CD14-positive monocyte (primary cell): ENCODE data around the gene NAT8. TPM values are rescaled to one million over a fixed set of nuclear protein-coding genes. Genes with fewer than 3 reads are reported as not detected.
"Not testable (repeated sequence)": the region's sequence is repeated elsewhere in the genome, so short reads cannot be mapped to it uniquely, and the experiment has no call there.

Experiments used
- DNase-seq, 3 donors: peaks; one replicate each; pipeline ENCODE4 v3.0.0-alpha.2; 2011 to 2022
- H2AFZ ChIP-seq: 2 replicates; pipeline ENCODE4 v1.6.0; 2012; ENCODE audit warnings: mild to moderate bottlenecking, low read depth, low read length, inconsistent platforms; ENCODE audit not compliant: insufficient read depth, poor library complexity, severe bottlenecking
- H3K27ac ChIP-seq, 2 donors: 1 replicate in 1 of 2; 2 replicates in 1 of 2; pipeline ENCODE4 v1.5.1; 2012 to 2013; ENCODE audit warnings: low read length in 2 of 2, control low read depth in 1 of 2, inconsistent platforms in 1 of 2, low read depth in 1 of 2, mild to moderate bottlenecking in 1 of 2
- H3K27me3 ChIP-seq, 2 donors: one replicate each; pipeline versions ENCODE4 v1.6.0 to v1.6.1; 2011 to 2013; ENCODE audit warnings: low read length in 2 of 2; ENCODE audit not compliant: control insufficient read depth in 2 of 2, insufficient read depth in 2 of 2
- H3K36me3 ChIP-seq, 2 donors: replicated peaks in 1 of 2; 1 replicate in 1 of 2; 2 replicates in 1 of 2; pipeline versions ENCODE4 v1.5.1 to v1.6.1; 2012 to 2013; ENCODE audit warnings: low read length in 2 of 2, control low read depth in 1 of 2, inconsistent platforms in 1 of 2, mild to moderate bottlenecking in 1 of 2; ENCODE audit not compliant: insufficient read depth in 2 of 2, control insufficient read depth in 1 of 2
- H3K4me1 ChIP-seq, 2 donors: 1 replicate in 1 of 2; 2 replicates in 1 of 2; pipeline versions ENCODE4 v1.5.1 to v1.6.1; 2012 to 2013; ENCODE audit warnings: low read length in 2 of 2, control low read depth in 1 of 2, inconsistent platforms in 1 of 2, mild to moderate bottlenecking in 1 of 2, moderate library complexity in 1 of 2; ENCODE audit not compliant: insufficient read depth in 2 of 2, control insufficient read depth in 1 of 2
- H3K4me2 ChIP-seq: replicated peaks from 2 replicates; pipeline ENCODE3; 2012; ENCODE audit warnings: low read length, moderate library complexity, mild to moderate bottlenecking; ENCODE audit not compliant: poor library complexity, severe bottlenecking; ENCODE audit errors: extremely low read depth
- H3K4me3 ChIP-seq, 3 experiments: fragments of 200-600 bp in 1 of 3; sonication (generic) in 1 of 3; replicated peaks in 1 of 3; 1 replicate in 2 of 3; 2 replicates in 1 of 3; pipeline ENCODE4 v1.5.1; 2011 to 2013; ENCODE audit warnings: low read length in 3 of 3, mild to moderate bottlenecking in 3 of 3, control low read depth in 2 of 3, low read depth in 2 of 3, inconsistent platforms in 1 of 3, moderate library complexity in 1 of 3
- H3K79me2 ChIP-seq: 2 replicates; pipeline ENCODE4 v1.6.0; 2012; ENCODE audit warnings: mild to moderate bottlenecking, control low read depth, inconsistent platforms, low read length, moderate library complexity; ENCODE audit not compliant: insufficient read depth
- H3K9ac ChIP-seq: 2 replicates; pipeline ENCODE4 v1.6.0; 2017; ENCODE audit warnings: low read length, mild to moderate bottlenecking; ENCODE audit not compliant: insufficient read depth, poor library complexity, severe bottlenecking
- H3K9me3 ChIP-seq, 2 donors: replicated peaks in 1 of 2; 1 replicate in 1 of 2; 2 replicates in 1 of 2; pipeline versions ENCODE4 v1.5.1 to v1.6.1; 2012 to 2013; ENCODE audit warnings: low read length in 2 of 2, control low read depth in 1 of 2; ENCODE audit not compliant: control insufficient read depth in 1 of 2, insufficient read depth in 1 of 2
- H4K20me1 ChIP-seq: 2 replicates; pipeline ENCODE4 v1.6.0; 2012; ENCODE audit warnings: mild to moderate bottlenecking, low read length, control low read depth, moderate library complexity; ENCODE audit not compliant: insufficient read depth
- H3K27ac Mint-ChIP-seq, 7 donors: one replicate each; pipeline ENCODE4 v1.8.0; 2020; ENCODE audit warnings: mild to moderate bottlenecking in 7 of 7, mixed read lengths in 7 of 7, moderate library complexity in 6 of 7, inconsistent platforms in 2 of 7
- H3K27me3 Mint-ChIP-seq, 3 donors: one replicate each; pipeline ENCODE4 v1.8.0; 2021 to 2022; ENCODE audit warnings: low read depth in 3 of 3, mild to moderate bottlenecking in 3 of 3, mixed read lengths in 3 of 3, moderate library complexity in 3 of 3, inconsistent platforms in 1 of 3
- H3K36me3 Mint-ChIP-seq, 2 donors: one replicate each; pipeline ENCODE4 v1.8.0; 2020; ENCODE audit warnings: mixed read lengths in 2 of 2, inconsistent platforms in 1 of 2, mild to moderate bottlenecking in 1 of 2
- H3K4me1 Mint-ChIP-seq: one replicate; pipeline ENCODE4 v1.8.0; 2020; ENCODE audit warnings: mild to moderate bottlenecking, mixed read lengths
- H3K4me3 Mint-ChIP-seq, 2 donors: one replicate each; pipeline ENCODE4 v1.8.0; 2020; ENCODE audit warnings: mild to moderate bottlenecking in 2 of 2, mixed read lengths in 2 of 2, moderate library complexity in 1 of 2
- H3K9me3 Mint-ChIP-seq, 7 donors: one replicate each; pipeline ENCODE4 v1.8.0; 2020 to 2022; ENCODE audit warnings: mixed read lengths in 7 of 7, mild to moderate bottlenecking in 6 of 7, moderate library complexity in 6 of 7, inconsistent platforms in 2 of 7
- CTCF ChIP-seq: fragments of 200-600 bp; IDR thresholded peaks from one replicate; pipeline ENCODE4 v1.8.0; 2022; ENCODE audit warnings: antibody characterized with exemption, mild to moderate bottlenecking
- WGBS: methylation state at CpG from one replicate; pipeline ENCODE4 v1.1.5; 2013; ENCODE audit warnings: missing lambda C conversion rate; ENCODE audit not compliant: insufficient coverage; 5-methylcytosine and 5-hydroxymethylcytosine counted together
- intact Hi-C, 2 donors: fragments of 100-400 bp; cut with micrococcal nuclease; formaldehyde crosslinking; loops; one replicate each; pipeline versions ENCODE4 v1.15.0 to v1.15.1; 2023
- polyA minus RNA-seq: library from RNA; depleted of rRNA, polyadenylated mRNA; stranded (reverse); fragments of >200 nt; gene quantifications from 2 replicates; pipeline ENCODE4 v1.2.3, GENCODE V29; 2012
- polyA plus RNA-seq, 3 donors: library from polyadenylated mRNA; depleted of rRNA in 1 of 3; unstranded in 2 of 3; stranded (reverse) in 1 of 3; fragments of 300-500 nt in 2 of 3; fragments of >200 nt in 1 of 3; fragmentation: Illumina TruSeq in 2 of 3; gene quantifications; 1 replicate in 2 of 3; 2 replicates in 1 of 3; pipeline ENCODE4 v1.2.3, GENCODE V29; 2012 to 2021
- total RNA-seq, 12 experiments: library from RNA in 1 of 12; stranded (reverse) in 1 of 12; fragments of 120-200 nt in 1 of 12; gene quantifications; one replicate each; pipeline ENCODE4 v1.2.4 and lab custom pipeline; 2013 to 2026; ENCODE audit warnings: mixed read lengths in 6 of 12, inconsistent platforms in 1 of 12

The NAT8 gene
- not detected for total RNA-seq (2013)
- polyA plus RNA-seq (not detected), polyA minus RNA-seq (not detected in 2 replicates), total RNA-seq (lab: John Stamatoyannopoulos, UW) (0 reads per million in 11 experiments)

- Histone ChIP-seq H3K27me3 (no peaks in the 10 kb centered on the region), H4K20me1 (no peaks in the 10 kb centered on the region), H3K36me3 (no peaks in the 10 kb centered on the region), H3K4me1 (no peaks in the 10 kb centered on the region), H2AFZ (no peak within 1 kb of the TSS), H3K79me2 (no peaks in the 10 kb centered on the region), H3K4me2 (no peak within 1 kb of the TSS), H3K9me3 (peaks cover 0 to 4% of the 10 kb centered on the region in 2 donors), H3K9ac (no peak within 1 kb of the TSS), H3K4me3 (no peak within 1 kb of the TSS), H3K27ac (no peak within 1 kb of the TSS)
- Mint-ChIP-seq H3K4me3 (no peak within 1 kb of the TSS), H3K27me3 (peaks cover 0 to 5% (median 1%) of the 10 kb centered on the region in 3 donors), H3K9me3 (peaks cover 1 to 7% (median 4%) of the 10 kb centered on the region in 7 donors), H3K4me1 (peaks cover 5% of the 10 kb centered on the region), H3K27ac (peak within 1 kb of the TSS in 1 of 7 donors; percentile 2), H3K36me3 (no peaks in the 10 kb centered on the region)
- DNase-seq: no peak
- WGBS: 80% methylated on average over 9 of the region's 13 CpGs
- intact Hi-C loops: no loop called here
- TF ChIP-seq CTCF: no peak
Measured at GRCh38 chr2:73642338-73643018, at the start of gene NAT8. Gene NAT8, minus strand, starts transcription at chr2:73642422. Its CDS starts 794 bp downstream, at chr2:73641628.

DNA sequence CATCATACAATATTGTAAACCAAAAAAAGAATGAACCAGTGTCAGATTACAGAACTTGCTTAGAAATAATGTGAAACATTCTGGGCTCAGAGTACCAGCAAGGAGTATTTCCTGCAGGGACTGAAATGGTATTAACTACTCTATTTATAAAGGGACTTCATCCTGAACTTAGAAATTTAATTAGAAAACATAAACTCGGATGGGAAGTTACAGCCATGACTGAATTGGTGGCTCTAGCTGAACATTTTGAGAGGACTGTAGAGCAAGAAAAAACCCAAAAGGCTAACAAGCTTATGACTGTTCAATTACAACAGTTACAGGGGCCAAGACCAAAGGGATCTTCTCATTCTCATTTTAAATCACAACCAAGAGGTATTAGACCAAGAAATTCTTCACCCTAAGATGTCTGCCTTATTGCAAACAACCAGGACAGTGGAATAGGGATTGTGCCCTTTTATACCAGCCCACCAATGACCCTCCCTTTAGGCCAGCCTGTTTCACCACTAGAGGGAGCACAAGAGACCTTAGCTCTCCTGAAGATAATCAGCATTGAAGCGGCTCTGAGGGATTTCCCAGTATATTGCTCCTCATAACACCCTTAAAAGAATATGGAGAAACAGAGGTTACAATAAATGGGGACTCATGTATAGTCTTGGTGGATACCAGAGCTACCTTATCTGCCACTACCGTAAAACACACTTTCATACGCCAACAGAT is 48.3 kb upstream of the NAT8 start:
- H3K4me3 Mint-ChIP-seq, H3K27me3 Mint-ChIP-seq, H3K4me2 ChIP-seq, H3K36me3 ChIP-seq, H3K27me3 ChIP-seq, H3K4me3 ChIP-seq, H3K79me2 ChIP-seq, H3K27ac ChIP-seq, H3K36me3 Mint-ChIP-seq, intact Hi-C loops, H3K27ac Mint-ChIP-seq, H3K9me3 Mint-ChIP-seq, H3K4me1 Mint-ChIP-seq, H3K9ac ChIP-seq, H4K20me1 ChIP-seq, H3K9me3 ChIP-seq, H3K4me1 ChIP-seq, H2AFZ ChIP-seq: not testable (repeated sequence)
- TF ChIP-seq CTCF: peak; percentile 66
- DNase-seq: peak in 2 of 3 donors; percentile 20 to 44
- WGBS: no CpG with 5 or more reads among the region's 4 CpGs

DNA sequence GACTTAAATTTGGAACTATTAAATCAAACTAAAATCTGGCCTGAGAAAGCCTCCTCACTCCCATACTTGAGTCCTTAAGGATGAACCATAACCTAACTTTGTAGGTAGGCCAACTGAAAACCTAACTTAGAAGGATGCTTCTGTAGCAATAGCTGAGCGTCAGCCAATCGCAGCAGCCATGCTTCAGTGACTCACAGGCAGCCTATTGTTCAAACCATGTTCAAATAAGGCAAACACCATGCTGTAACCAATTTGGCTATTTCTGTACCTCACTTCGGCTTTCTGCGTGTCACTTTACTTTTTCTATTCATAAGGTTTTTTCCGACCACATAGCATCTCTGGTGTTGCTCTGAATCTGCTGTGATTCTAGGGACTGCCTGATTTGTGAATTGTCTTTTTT is 46.3 kb upstream of the NAT8 start:
- H3K9ac ChIP-seq, DNase-seq, H3K9me3 ChIP-seq, H3K79me2 ChIP-seq, H3K36me3 ChIP-seq, H3K9me3 Mint-ChIP-seq, H3K4me2 ChIP-seq, intact Hi-C loops, H3K4me3 Mint-ChIP-seq, H3K4me1 Mint-ChIP-seq, H3K4me1 ChIP-seq, H4K20me1 ChIP-seq, H3K27me3 ChIP-seq, H3K36me3 Mint-ChIP-seq, H2AFZ ChIP-seq, H3K27me3 Mint-ChIP-seq, H3K4me3 ChIP-seq, H3K27ac ChIP-seq, H3K27ac Mint-ChIP-seq: not testable (repeated sequence)
- WGBS: 93% methylated on average over 2 of the region's 5 CpGs
